Stimulated activated CD4-positive, alpha-beta T cell treated with anti-CD3 and anti-CD28 coated beads, Interleukin-12 subunit alpha, Interleukin-12 subunit beta, amount 100 ng/mL, for 24 hours (primary cell): Measurements from ENCODE around the gene PTPRN2.

Source experiments
- DNase-seq, 2 experiments: peaks; one replicate each; pipeline ENCODE4 v3.0.0-alpha.2; 2020; ENCODE audit warnings: low read depth in 2 of 2

PTPRN2 gene

GRCh38 chr7:158602905-158603772 is 15.5 kb upstream of the PTPRN2 start:
- DNase-seq: no peak

DNA sequence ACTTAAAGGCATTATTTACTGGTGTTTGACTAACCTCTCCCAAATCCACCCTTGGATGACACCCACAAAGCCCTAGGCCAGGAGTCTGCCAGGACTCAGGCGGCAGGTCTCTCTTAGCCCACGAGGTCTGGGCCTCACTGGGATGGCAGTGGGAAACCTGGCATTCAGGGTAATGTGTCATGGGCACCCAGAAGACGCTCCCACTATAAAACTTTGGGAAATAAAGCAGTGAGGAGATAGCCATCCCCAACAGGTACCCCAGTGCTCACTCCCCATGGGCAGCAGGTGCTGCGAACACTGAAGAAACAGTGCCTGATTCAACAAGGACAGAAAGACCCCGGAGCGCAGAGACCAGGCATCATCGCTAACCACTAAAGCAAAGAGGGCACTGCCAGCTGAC is 14.4 kb upstream of the PTPRN2 start:
- DNase-seq: no peak

DNA sequence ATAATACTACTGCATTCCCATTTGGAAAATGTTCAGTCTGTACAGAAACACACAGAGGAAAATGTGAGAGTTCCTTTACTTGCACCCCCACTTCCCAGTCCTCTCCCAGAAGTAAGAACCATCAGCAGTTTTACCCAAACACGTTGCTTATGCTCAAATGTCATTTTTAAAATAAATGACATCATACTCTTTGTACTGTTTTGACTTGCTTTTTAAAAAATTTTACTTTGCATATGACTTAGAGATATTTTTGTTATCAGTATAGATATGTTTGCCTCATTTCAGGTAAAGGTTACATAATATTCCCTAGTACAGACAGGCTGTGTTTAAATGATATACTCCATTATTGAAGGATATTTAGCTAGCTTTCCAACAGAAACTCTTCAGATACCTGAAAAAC is 13.5 kb upstream of the PTPRN2 start:
- no peak for DNase-seq

GRCh38 chr7:158596745-158597144 is 9.1 kb upstream of the PTPRN2 start:
- no peak for DNase-seq

- DNase-seq: no peak
Measured at GRCh38 chr7:158596309-158596708, 8.7 kb upstream of the PTPRN2 start.

GRCh38 chr7:158595068-158595467 is 7.4 kb upstream of the PTPRN2 start:
- DNase-seq: no peak

GRCh38 chr7:158592541-158592940 is 4.9 kb upstream of the PTPRN2 start:
- no peak for DNase-seq

DNA sequence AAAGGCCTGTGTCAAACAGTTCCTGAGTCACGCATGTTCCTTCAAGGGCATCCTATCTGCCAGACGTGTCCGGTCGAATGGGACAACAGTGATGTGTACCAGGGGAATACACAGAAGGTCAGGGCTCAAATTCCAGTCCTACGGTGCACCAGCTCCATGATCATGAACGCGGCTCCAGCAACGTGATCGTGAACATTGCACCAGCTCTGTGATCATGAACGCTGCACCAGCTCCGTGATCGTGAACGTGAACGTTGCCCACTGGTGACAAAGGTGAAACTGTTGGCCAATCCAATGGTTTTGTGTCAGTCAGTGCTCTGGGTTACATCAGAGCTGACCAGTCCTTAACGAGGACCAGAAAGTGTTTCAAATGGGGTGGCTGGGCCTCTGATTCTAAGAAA is 4.3 kb upstream of the PTPRN2 start:
- no peak for DNase-seq

DNA sequence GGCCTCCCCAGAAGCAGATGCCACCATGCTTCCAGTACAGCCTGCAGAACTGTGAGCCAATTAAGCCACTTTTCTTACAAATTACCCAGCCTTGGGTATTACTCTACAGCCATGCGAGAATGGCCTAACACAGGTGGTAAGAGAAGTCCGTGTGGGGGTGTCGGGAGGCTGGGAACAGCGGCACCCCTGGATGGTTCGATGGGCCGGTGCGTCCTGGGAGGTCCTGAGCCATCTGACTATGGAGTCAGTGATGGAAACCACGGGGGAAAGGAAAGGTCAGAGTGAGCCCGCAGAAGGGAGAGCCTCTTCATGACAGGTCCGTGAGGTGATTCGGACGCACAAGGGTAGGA is 2.5 kb upstream of the PTPRN2 start:
- DNase-seq: no peak

DNA sequence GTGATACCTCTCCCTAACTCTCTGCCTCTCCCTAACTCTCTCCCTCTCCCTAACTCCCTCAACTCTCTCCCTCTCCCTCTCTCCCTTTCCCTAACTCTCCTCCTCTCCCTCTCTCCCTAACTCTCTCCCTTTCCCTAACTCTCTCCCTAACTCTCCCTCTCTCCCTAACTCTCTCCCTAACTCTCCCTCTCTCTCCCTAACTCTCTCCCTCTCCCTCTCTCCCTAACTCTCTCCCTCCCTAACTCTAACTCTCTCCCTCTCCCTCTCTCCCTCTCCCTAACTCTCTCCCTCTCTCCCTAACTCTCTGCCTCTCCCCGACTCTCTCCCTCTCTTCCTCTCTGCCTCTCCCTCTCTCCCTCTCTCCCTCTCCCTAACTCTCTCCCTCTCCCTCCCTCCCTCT is 2.0 kb upstream of the PTPRN2 start:
- DNase-seq: no peak

GRCh38 chr7:158588878-158589442 is 1.3 kb upstream of the PTPRN2 start:
- no peak for DNase-seq

- no peak for DNase-seq
Measured at GRCh38 chr7:158588085-158588877, 658 bp upstream of the PTPRN2 start.

- no peak for DNase-seq
Measured at GRCh38 chr7:158586499-158587161, 993 bp downstream of the PTPRN2 start.

GRCh38 chr7:158585721-158586498 is 1.7 kb downstream of the PTPRN2 start:
- DNase-seq: no peak

- DNase-seq: no peak
Measured at GRCh38 chr7:158584407-158584806, 3.2 kb downstream of the PTPRN2 start.

DNA sequence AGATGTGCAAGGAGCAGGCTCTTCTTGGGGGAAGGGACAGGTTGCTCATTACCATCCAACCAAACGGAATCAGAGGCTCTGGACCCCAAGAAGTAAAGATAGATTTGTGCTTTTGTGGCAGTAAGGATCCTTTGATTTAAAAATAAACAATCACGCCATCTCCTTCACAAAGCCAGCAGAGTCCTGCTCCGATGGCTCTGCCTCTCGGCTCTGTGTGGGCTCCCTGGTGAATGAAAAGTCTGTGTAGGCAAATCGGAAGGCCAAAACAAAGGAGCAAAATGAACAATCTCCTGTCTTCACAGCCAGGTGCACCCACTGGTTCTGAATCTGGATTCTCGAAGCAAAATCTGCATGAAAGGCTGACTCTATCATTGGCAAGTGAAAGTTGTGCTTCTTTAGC is 3.8 kb downstream of the PTPRN2 start:
- DNase-seq: no peak

GRCh38 chr7:158583143-158583542 is 4.5 kb downstream of the PTPRN2 start:
- DNase-seq: no peak

GRCh38 chr7:158582089-158582456 is 5.5 kb downstream of the PTPRN2 start:
- no peak for DNase-seq

GRCh38 chr7:158581440-158582088 is 6.1 kb downstream of the PTPRN2 start:
- no peak for DNase-seq

DNA sequence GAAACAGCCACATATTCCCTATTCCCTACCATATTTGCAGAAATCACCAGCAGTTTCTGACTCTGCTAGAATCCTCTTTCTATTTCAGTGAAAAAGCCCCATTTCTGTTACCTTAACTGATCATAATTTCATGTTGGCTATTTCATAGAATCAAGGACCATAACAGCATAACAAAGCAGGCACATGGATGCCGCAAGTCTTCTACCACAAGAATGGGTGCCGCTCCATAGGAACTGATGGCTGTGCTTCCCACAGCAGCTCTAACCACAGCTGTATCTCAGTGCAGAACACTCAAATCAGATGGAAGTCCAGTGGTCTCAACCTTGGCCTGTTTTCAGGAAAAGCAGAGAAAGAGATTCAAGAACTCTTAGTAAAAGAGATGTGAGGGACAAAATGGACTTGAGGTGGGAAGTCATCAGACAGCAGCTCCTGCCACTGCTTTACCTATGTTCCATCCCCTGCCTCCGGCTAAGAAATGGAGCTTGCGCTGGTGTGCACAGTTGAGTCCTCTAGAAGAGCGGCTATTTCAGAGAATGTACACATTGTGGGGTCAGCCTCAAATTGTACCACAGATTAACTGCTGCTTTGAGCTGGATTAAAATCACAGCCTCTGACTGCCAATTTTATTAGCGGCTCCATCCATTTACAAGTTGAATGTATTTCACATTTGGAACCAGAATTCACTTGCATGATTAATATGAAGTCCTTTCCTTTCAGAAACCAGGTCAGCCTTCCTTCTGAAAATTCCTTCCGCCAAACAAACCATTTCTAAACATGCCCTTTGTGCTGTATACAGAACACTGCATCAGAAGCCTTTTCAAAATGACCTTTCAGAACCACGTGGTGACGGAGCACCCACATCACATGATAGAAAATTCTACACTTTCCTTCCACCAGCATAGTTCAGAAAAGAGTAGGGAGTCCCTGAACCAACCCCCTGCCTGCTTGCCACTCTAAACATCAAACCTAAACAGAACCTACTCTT is 7.7 kb downstream of the PTPRN2 start:
- no peak for DNase-seq
